Transverse colon (tissue), 4 donors: ENCODE results near the gene OTOGL. TPM values are rescaled to one million over a fixed set of nuclear protein-coding genes. Genes with fewer than 3 reads are reported as not detected.

Experiments used
- DNase-seq: peaks from one replicate; pipeline ENCODE4 v3.0.0-alpha.2; 2019
- H3K27ac ChIP-seq, 4 donors: fragments of 200-600 bp; sonication (generic); 2 replicates each; pipeline ENCODE4 v1.5.1; 2016 to 2018; ENCODE audit warnings: inconsistent platforms in 4 of 4
- H3K27me3 ChIP-seq: fragments of 200-600 bp; sonication (generic); 2 replicates; pipeline ENCODE4 v1.5.1; 2017; ENCODE audit warnings: inconsistent platforms
- H3K36me3 ChIP-seq, 4 donors: fragments of 200-600 bp; sonication (generic); 2 replicates each; pipeline ENCODE4 v1.5.1; 2017 to 2019; ENCODE audit warnings: inconsistent platforms in 4 of 4
- H3K4me1 ChIP-seq, 4 donors: fragments of 200-600 bp; sonication (generic); 2 replicates each; pipeline ENCODE4 v1.5.1; 2017 to 2020; ENCODE audit warnings: inconsistent platforms in 4 of 4
- H3K4me3 ChIP-seq, 4 donors: fragments of 200-600 bp; sonication (generic); 1 replicate in 1 of 4; 2 replicates in 3 of 4; pipeline versions ENCODE4 v1.5.1 to v1.6.1; 2017 to 2019; ENCODE audit warnings: inconsistent platforms in 4 of 4
- H3K9me3 ChIP-seq, 2 donors: fragments of 200-600 bp; sonication (generic); 2 replicates each; pipeline ENCODE4 v1.5.1; 2017 to 2019; ENCODE audit warnings: inconsistent platforms in 2 of 2
- CTCF ChIP-seq, 5 experiments: fragments of 200-600 bp in 3 of 5; fragments of 450-650 bp in 2 of 5; sonication (generic) in 3 of 5; IDR thresholded peaks; 1 replicate in 2 of 5; 2 replicates in 3 of 5; pipeline ENCODE4 v1.5.1; 2016 to 2017; ENCODE audit warnings: antibody characterized with exemption in 5 of 5, inconsistent platforms in 3 of 5, mild to moderate bottlenecking in 2 of 5, moderate library complexity in 1 of 5
- EP300 ChIP-seq: sonication (generic); formaldehyde crosslinking; IDR thresholded peaks from one replicate; pipeline ENCODE4 v1.6.1; 2017; ENCODE audit warnings: antibody characterized with exemption, low read depth
- POLR2A ChIP-seq: fragments of 450-650 bp; IDR thresholded peaks from one replicate; pipeline ENCODE4 v1.6.1; 2016; ENCODE audit warnings: antibody characterized with exemption, mild to moderate bottlenecking, moderate library complexity
- POLR2AphosphoS5 ChIP-seq, 3 donors: sonication (generic); formaldehyde crosslinking; IDR thresholded peaks; one replicate each; pipeline ENCODE4 v1.6.1; 2016; ENCODE audit warnings: antibody characterized with exemption in 3 of 3
- WGBS, 2 donors: methylation state at CpG; one replicate each; pipeline ENCODE4 v1.1.5; 2018; ENCODE audit warnings: low coverage in 1 of 2; 5-methylcytosine and 5-hydroxymethylcytosine counted together
- in situ Hi-C, 4 donors: fragments of 200-750 bp; cut with MboI; loops; one replicate each; pipeline versions ENCODE4 v1.15.0 to v1.15.1; 2017; ENCODE audit warnings: low sequenced_read_pairs in 3 of 4, low pct_ligation_motif_present in 1 of 4, low pct_unique_long_range_greater_than_20kb in 1 of 4
- intact Hi-C: fragments of 100-400 bp; cut with DNase I; formaldehyde crosslinking; loops from one replicate; pipeline ENCODE4 v1.15.1; 2023; ENCODE audit warnings: low total_unique reads
- total RNA-seq, 4 donors: library from RNA; depleted of rRNA; stranded (reverse); fragments of >200 nt; gene quantifications; one replicate each; pipeline ENCODE4 v1.1.0, GENCODE V29; 2016

The OTOGL gene
- total RNA-seq, 4 donors from 2014 or later, result 0.32 to 0.60 (median 0.41) TPM; not detected in 1

- in situ Hi-C loops, result no loop called here
- intact Hi-C loops, result no loop called here
- Histone ChIP-seq H3K4me3 (no peak overlapping the region), H3K27ac (no peak overlapping the region), H3K36me3 (no peaks in the 10 kb centered on the region), H3K9me3 (no peaks in the 10 kb centered on the region), H3K4me1 (no peaks in the 10 kb centered on the region), H3K27me3 (no peaks in the 10 kb centered on the region)
- DNase-seq, result no peak
- whole genome bisulfite sequencing, 2 donors, result 71 to 73% methylated on average over 1 of the region's 1 CpG
- TF ChIP-seq CTCF (IDR thresholded peaks at IDR 0.05) (no peak), POLR2AphosphoS5 (IDR thresholded peaks at IDR 0.05) (no peak), POLR2A (no peak), EP300 (no peak)
Measured at GRCh38 chr12:80352474-80352873, 253.1 kb downstream of the OTOGL start.

- no peaks in the 10 kb centered on the region for H3K4me1 ChIP-seq
- in situ Hi-C loops (no loop called here), intact Hi-C loops (no loop called here)
- no peak overlapping the region for H3K4me3 ChIP-seq
- no peaks in the 10 kb centered on the region for H3K27me3 ChIP-seq
- no peak for DNase-seq
- TF ChIP-seq EP300, result no peak
- no peak for TF ChIP-seq POLR2A
- no peak for TF ChIP-seq POLR2AphosphoS5 (IDR thresholded peaks at IDR 0.05)
- no peak for TF ChIP-seq CTCF (IDR thresholded peaks at IDR 0.05)
- no peak overlapping the region for H3K27ac ChIP-seq
- WGBS, 2 donors, result 76 to 89% methylated on average over 2 of the region's 2 CpGs
- H3K9me3 ChIP-seq, result no peaks in the 10 kb centered on the region
- H3K36me3 ChIP-seq, result no peaks in the 10 kb centered on the region
Measured at GRCh38 chr12:80353254-80353653, 253.9 kb downstream of the OTOGL start.

- no peak for DNase-seq
- H3K4me3 ChIP-seq, result no peak overlapping the region
- no peaks in the 10 kb centered on the region for H3K27me3 ChIP-seq
- WGBS, 2 donors, result 21 to 33% methylated on average over 2 of the region's 2 CpGs
- no peaks in the 10 kb centered on the region for H3K4me1 ChIP-seq
- H3K9me3 ChIP-seq, result no peaks in the 10 kb centered on the region
- no peaks in the 10 kb centered on the region for H3K36me3 ChIP-seq
- TF ChIP-seq POLR2AphosphoS5 (IDR thresholded peaks at IDR 0.05), result no peak
- TF ChIP-seq EP300, result no peak
- TF ChIP-seq POLR2A, result no peak
- no peak for TF ChIP-seq CTCF (IDR thresholded peaks at IDR 0.05)
- in situ Hi-C loops (no loop called here), intact Hi-C loops (no loop called here)
- H3K27ac ChIP-seq, result no peak overlapping the region
Measured at GRCh38 chr12:80356097-80356496, 256.8 kb downstream of the OTOGL start.

- Histone ChIP-seq H3K27me3 (no peaks in the 10 kb centered on the region), H3K36me3 (no peaks in the 10 kb centered on the region), H3K4me1 (no peaks in the 10 kb centered on the region), H3K4me3 (no peak overlapping the region), H3K9me3 (no peaks in the 10 kb centered on the region), H3K27ac (no peak overlapping the region)
- no peak for DNase-seq
- in situ Hi-C loops, result no loop called here
- intact Hi-C loops, result no loop called here
- TF ChIP-seq POLR2AphosphoS5 (IDR thresholded peaks at IDR 0.05) (no peak), POLR2A (no peak), EP300 (no peak), CTCF (IDR thresholded peaks at IDR 0.05) (no peak)
Measured at GRCh38 chr12:80359703-80360102, 260.4 kb downstream of the OTOGL start.
